GM18861 (cell line): Measurements from ENCODE around the gene SCAI.
"Not testable (repeated sequence)": the region's sequence is repeated elsewhere in the genome, so short reads cannot be mapped to it uniquely, and the experiment has no call there.

Source experiments
- ATAC-seq: cut with Tn5 transposase; IDR thresholded peaks from one replicate; pipeline ENCODE4 v1.9.1; 2021; ENCODE audit not compliant: unreplicated experiment

SCAI gene

DNA sequence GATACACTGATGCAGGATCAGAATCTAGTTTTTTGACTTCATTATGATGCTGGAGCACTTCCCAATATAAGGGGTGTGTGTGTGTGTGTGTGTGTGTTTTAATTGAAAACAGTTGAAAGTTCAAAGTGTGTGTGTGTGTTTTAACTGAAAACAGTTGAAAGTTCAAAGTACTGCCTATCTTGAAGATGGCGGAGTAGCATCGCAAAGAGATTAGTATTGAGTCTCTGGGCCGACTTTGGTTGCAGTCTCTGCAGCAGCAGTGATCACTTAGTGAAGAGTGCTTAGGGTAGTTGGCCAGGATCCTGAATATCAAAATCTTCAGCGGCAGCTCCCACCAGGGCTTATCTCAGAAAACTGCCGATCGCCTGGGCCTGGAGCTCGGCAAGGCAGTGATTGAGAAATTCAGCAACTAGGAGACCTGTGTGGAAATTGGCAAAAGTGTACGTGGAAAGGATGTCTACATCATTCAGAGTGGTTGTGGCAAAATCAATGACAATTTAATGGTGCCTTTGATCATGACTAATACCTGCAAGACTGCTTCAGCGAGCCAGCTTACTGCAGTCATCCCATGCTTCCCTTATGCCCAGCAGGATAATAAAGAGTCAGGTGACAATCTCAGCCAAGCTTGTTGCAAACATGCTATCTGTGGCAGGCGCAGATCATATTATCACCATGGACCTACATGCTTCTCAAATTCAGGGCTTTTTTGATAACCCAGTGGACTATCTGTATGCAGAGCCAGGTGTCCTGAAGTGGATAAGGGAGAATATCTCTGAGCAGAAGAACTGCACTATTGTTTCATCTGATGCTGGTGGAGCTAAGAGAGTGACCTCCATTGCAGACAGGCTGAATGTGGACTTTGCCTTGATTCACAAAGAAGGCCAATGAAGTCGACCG, 7.3 kb upstream of the SCAI start:
- ATAC-seq, result no peak

DNA sequence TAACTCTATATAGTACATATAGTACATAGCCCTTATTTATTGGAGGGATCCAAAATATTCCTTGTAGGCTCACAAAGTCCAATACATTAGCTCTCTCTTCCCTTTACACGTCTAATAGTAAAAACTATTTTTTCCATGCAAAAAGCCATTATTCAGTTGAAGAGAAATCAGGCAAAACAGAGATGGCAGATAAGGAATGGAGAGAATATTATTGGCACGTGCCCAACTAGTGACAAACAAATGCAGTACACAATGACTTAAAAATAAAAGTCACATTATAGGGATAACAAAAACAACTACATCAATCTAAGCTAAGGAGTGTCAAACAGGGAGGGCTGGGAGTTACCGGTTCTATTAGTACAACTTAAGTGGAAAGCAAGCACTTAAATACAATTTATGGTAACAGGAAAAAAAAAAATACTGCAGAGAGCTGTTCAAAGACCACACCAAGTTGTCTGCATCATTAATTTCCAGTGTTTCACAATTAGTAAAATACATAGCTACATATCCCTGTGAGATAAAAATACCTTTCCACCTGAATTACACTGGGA, 4.1 kb upstream of the SCAI start:
- no peak for ATAC-seq

DNA sequence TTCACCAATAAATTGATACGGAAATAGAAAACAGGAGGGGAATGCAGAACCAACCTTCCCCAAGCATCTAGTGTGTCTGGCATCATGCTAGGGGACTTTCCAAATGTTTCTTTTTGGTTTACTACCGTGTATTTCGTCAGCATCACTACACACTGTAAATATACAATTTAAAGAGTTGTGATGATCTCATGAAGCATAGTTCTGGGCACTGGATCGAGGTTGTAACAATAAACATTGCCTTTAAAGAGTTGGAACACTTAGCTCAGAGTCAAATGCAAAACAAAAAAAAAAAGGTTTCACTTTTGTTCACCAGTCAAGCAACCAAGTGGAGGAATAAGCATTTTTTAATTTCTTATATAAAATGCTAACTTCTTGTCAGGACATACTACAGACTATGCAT, 2.9 kb upstream of the SCAI start:
- ATAC-seq, result no peak

DNA sequence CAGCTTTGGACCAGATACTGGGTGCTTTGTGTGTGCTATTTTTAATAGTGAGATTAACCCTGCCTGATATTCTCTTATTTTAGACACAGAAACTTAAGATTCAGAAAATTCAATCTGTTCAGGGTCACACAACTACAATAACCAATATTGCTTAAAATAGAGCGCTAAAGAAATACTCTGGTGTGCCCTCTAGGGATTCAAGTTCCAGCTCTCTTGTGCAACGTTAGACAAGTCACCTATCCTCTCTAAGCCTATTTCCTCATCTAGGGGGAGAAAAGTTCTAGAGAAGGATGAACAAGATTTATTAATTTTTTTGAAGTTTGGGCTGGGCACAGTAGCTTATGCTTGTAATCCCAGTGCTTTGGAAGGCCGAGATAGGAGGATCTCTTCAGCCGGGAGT, 2.1 kb upstream of the SCAI start:
- ATAC-seq, result no peak

DNA sequence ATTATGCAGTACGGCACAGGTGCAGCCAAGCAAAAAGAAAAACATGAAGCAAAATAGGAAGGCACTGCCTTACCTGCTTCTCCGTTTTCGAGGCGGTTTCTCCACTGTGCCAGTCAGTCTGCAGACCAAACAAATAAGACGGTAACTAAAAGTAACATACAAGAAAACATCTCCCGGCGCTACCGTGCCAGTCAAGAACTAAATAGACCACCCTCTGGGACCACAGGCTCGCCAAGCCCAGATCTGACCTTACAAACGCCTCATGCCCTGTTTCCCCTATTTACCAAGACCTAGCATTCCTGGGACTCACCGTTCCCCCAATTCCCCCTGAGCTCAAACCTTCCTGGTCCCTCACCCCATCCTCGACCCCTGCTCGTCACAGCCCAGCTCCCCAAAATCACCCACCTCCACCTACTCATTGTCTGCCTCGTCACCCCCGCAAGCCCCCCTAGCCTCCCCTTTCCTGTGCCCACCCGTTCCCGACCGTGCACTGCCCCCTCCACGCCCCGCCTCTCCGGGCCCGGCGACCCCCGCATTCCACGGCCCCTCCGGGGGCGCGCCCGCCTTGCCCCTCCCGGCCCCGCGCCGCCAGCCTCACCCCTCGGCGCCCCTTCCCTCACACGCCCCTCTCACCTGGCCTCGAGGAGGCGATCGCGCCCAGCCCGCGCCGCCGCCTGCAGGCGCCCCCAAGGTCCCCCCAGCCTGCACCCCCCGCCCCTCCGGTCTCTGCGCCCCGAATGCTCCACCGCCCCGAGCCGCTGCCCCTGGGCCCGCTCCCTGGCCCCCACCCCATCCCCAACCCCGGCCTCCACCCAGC, 560 bp downstream of the SCAI start:
- ATAC-seq, result no peak

DNA sequence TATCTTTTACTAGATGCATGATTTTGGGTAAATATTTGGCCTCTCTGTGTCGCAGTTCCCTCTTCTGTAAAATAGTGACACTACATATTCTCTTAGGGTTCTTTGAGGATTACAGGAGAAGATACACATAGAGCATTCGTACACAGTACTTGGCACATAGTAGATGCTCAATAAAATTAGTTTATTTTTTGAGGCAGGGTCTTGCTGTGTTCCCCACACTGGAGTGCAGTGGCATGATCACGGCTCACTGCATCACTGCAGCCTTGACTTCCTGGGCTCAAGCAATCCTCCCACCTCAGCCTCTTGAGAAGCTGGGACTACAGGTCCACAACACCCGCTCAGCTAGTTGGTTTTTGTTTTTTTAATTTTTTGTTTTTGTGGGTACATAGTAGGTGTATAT, 1.6 kb downstream of the SCAI start:
- ATAC-seq, result no peak

DNA sequence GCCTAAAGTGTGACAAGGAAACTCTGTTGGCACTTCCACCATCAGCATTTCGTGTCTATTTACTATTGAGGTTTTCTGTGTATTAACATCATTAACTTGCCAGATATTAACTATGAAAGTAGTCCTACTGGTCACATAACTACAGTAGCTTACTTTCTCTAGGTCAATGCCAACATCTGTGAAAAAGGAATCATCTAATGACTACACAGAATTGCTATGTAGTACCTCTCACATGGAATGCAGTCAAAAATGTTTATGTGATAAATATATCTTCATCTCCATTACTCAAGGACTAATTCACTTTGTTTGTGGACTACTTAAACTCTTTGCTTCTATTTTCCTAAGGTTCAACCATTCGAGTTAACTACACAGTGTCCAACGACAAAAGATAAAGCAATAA, 2.1 kb downstream of the SCAI start:
- ATAC-seq, result no peak

DNA sequence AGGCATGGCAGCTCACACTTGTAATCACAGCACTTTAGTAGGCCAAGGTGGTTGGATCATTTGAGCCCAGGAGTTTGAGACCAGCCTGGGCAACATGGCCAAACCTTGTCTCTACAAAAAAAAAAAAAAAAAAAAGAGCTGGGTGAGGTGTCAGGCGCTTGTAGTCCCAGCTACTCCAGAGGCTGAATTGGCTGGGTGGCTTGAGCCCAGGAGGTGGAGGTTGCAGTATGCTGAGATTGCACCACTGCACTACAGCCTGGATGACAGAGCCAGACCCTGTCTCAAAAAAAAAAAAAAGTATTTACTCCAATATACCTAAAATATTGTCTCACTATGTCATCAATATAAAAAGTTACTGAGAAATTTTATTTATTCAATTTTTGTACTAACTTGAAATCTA, 2.8 kb downstream of the SCAI start:
- ATAC-seq, result no peak

DNA sequence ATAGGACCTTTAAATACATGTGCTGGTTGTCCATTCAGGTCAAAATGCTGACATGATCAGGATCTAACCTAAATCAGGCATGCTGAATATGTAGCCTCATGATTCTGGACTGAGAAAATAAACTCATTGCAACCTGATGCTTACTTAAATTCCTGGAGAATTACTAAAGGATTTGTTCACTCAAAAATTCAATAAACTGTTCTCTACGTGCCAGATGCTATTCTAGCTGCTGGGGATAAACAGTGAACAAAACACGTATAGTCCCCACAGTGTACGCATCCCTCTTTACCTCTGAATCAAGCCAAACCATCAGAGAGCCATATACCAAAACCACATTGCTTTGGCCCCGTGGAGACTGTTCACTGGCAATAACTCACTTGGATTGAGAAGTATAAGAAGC, 6.1 kb downstream of the SCAI start:
- no peak for ATAC-seq

DNA sequence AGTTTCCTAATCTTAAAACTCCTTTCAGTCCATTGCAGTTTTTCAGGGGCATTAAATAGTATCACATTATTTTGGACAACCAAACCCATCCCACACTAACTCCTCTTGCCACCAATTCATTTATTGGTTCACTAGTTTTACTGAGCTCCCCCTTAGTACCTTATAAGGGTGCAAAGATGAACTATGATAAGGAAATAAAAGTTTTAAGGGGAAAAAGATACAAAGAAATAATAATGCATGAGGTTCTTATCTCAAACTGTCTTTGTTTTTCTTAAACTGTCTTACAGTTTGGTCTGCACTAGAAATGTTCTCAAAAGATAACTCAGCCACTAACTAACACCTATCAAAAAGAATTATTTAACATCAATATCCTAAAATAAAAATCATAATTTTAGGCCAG, 8.4 kb downstream of the SCAI start:
- ATAC-seq, result no peak

DNA sequence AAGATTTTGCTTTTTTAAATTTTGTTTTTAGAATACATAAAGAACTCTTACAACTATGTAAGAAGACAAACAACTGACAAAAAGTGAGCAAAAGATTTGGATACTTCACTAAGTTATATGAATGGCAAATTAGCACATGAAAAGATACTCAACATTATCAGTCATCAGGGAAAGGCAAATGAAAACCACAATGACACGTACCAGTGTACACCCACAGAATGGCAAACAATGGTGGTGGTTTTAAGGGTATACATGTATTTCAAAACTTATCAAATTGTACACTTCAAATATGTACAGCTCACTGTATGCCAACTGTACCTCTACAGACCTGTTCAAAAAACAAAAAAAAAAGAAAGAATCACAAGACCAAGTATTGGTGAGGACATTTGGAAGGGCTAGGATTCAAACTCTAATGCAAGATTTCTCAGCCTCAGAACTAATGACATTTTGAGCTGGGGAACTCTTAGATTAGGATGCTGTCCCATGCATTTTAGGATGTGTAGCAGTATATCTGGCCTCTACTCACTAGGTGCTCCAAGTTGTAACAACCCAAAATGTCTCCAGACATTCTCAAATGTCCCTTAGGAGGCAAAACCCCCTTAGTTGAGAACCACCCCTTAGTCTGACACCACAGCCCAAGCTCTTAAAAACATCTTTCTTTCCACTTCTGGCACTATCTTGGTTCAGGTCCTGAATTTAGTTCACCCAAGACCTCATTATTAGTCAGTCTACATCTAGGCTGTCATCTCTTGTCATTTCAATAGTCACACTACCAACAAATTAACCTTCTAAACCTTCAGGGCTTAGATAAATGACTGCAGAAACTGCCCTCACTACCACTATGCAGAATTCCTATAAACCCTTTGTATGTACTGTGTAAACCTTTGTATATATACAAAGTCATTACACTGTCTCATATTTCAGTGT, 9.7 kb downstream of the SCAI start:
- no peak for ATAC-seq

DNA sequence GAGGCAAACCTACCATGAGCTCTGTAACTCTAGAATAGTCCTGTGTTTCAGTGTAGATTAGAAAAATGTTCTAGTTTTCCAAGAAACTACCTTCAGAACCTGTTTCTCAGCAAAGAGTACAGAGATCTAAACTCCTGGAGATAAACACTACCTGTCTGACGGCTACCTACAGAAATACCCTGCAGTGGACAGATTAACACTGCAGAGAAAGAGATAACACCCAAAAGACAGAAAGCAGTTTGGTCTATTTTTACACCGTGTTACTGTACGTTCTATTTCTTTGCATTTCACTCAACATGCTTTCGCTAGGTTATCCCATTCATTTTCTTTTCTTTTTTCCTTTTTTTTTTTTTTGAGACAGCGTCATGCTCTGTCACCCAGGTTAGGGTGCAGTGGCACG, 11.6 kb downstream of the SCAI start:
- ATAC-seq, result no peak

DNA sequence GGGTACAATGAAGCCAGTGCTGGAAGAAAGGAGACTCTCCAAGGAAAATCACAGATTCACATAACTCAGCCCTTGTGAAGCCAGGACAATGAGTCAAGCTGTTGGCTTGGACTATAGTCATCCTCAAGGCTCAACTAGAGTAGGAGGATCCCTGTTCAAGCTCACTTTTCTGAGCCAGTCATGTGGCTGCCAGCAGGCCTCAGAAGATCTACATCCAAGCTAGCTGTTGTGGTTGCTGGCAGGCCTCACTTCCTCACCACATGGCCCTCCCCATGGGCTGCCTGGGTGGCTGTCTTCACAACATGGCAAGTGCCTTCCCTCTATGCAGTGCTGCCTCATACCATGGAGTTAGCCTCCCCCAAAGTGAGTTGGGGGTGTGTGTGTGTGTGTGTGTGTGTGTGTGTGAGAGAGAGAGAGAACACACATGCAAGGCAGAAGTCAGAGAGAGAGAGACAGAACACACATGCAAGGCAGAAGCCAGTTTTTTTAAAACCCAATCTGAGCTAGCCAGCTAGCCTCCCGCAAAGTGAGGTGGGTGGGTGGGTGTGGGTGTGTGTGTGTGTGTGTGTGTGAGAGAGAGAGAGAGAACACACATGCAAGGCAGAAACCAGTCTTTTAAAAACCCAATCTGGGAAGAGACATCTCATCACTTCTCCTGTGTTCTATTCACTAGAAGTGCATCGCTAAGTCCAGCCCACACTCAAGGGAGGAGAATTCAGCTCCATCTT, 17.1 kb downstream of the SCAI start:
- peak; percentile 90 for ATAC-seq

DNA sequence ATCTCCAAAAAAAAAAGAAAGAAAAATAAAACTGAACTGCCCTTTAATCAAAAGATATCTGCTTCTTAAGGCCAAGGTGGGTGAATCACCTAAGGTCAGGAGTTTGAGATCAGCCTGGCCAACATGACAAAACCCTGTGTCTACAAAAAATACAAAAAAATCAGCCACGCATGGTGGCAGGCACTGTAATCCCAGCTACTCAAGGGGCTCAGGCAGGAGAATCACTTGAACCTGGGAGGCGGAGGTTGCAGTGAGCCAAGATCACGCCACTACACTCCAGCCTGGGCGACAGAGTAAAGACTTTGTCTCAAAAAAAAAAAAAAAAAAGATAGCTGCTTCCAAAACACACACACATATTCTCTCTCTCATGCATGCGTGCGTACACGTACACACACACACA, 17.8 kb downstream of the SCAI start:
- no peak for ATAC-seq

DNA sequence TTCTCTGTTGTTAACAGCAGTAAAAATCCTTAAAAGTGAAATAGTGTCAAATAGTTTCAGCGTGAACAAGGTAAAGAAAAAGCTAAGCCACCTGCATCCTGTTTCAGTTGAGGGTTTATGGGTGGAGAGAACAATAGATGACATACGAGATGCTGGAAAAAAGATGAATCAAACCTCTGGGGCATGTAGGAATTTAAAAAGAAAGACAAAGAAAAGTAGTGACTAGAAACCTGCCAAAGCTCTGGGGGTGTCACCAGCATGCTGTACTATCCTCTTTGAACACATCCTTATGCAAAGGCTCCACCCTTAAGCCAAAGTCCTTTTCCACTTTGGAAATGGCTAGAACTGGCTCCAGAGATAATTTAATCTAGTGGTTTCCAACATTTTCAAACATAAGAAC, 22.2 kb downstream of the SCAI start:
- ATAC-seq, result no peak

DNA sequence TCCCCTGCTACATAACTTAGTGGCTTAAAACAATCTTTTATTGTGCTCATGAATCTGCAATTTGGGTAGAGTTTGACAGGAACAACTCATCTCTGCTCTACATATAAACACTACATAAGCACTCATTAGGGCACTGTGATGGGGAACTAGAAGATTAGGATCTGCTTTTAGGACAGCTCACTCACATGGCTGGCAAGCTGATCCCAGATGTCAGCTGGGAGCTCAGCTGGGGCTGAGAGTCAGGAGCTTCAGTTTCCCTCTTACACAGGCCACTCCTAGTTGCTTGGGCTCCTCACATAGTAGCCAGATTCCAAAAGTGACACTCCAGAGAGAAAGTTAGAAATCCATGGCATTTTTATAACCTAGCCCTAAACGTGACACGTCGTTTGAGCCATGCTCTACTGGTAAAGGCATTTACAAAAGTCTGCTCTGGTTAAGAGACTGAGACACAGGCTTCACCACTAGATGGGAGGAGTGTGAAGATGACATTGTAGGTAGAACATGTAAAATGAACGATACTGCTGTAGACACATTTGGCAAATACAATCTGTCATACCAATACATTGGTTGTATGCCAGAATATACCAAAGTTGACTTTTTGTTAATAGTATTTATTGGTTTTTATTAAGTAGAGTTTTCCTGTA, 23.6 kb downstream of the SCAI start:
- no peak for ATAC-seq

DNA sequence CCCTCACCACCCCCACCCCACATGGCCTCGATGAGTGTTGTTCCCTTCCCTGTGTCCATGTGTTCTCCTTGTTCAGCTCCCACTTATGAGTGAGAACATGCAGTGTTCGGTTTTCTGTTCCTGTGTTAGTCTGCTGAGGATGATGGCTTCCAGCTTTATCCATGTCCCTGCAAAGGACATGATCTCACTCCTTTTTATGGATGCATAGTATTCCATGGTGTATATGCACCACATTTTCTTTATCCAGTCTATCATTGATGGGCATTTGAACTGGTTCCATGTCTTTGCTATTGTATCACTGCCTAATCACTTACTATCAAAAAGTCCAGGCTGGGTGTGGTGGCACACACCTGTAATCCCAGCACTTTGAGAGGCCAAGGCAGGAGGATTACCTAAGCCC, 24.6 kb downstream of the SCAI start:
- not testable (repeated sequence) for ATAC-seq

DNA sequence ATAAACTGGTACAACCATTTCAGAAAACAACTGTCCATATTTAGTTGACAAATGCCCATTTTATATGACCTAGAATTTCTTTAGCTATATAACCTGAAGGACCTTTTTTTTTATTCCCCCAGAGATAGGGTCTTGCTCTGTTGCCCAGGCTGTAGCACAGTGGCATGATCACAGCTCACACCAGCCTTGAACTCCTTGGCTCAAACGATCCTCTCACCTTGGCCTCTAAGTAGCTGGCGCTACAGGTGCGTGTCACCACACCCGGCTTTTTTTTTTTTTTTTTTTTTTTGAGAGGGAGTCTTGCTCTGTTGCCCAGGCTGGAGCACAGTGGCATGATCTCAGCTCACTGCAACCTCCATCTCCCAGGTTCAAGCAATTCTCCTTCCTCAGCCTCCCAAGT, 28.8 kb downstream of the SCAI start:
- ATAC-seq, result not testable (repeated sequence)

DNA sequence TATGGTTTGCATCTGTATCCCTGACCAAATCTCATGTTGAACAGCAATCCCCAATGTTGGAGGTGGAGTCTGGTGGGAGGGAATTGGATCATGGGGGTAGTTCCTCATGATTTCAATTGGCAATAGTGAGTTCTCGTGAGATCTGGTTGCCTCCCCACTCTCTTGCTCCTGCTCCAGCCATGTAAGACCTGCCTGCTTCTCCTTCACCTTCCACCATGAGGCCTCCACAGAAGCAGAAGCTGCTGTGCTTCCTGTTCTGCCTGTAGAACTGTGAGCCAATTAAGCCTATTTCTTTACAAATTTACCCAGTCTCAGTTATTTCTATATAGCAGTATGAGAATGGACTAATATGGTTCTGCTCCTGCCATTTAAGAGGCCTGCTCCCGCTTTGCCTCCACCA, 32.9 kb downstream of the SCAI start:
- ATAC-seq, result no peak

DNA sequence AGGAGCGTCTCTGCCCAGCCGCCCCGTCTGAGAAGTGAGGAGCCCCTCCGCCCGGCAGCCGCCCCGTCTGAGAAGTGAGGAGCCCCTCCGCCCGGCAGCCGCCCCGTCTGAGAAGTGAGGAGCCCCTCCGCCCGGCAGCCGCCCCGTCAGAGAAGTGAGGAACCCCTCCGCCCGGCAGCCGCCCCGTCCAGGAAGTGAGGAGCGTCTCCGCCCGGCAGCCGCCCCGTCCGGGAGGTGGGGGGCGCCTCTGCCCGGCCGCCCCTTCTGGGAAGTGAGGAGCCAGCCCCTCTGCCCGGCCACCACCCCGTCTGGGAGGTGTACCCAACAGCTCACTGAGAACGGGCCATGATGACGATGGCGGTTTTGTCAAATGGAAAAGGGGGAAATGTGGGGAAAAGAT, 34.8 kb downstream of the SCAI start:
- not testable (repeated sequence) for ATAC-seq
